Stomach (tissue), 9 donors: ENCODE data around the gene SLC25A51. TPM values are rescaled to one million over a fixed set of nuclear protein-coding genes. Genes with fewer than 3 reads are reported as not detected.

ENCODE experiments used
- DNase-seq, 2 donors: peaks; one replicate each; pipeline versions ENCODE4 v3.0.0 to v3.0.0-alpha.2; 2013 to 2019
- H3K27ac ChIP-seq, 5 donors: fragments of 200-600 bp in 4 of 5; sonication (generic) in 4 of 5; one replicate each; pipeline ENCODE4 v1.5.1; 2013 to 2019; ENCODE audit warnings: mild to moderate bottlenecking in 1 of 5, moderate library complexity in 1 of 5
- H3K27me3 ChIP-seq, 3 donors: fragments of 200-600 bp; sonication (generic); one replicate each; pipeline ENCODE4 v1.5.1; 2017 to 2019; ENCODE audit warnings: mixed run types in 1 of 3
- H3K36me3 ChIP-seq, 4 donors: fragments of 200-600 bp; sonication (generic); 1 replicate in 3 of 4; 2 replicates in 1 of 4; pipeline ENCODE4 v1.5.1; 2016 to 2019
- H3K4me1 ChIP-seq, 4 donors: fragments of 200-600 bp; sonication (generic); one replicate each; pipeline ENCODE4 v1.5.1; 2016 to 2019
- H3K4me3 ChIP-seq, 4 donors: fragments of 200-600 bp; sonication (generic) in 3 of 4; one replicate each; pipeline ENCODE4 v1.5.1; 2016 to 2019; ENCODE audit warnings: mild to moderate bottlenecking in 1 of 4
- H3K9me3 ChIP-seq, 4 donors: fragments of 200-600 bp; sonication (generic); one replicate each; pipeline ENCODE4 v1.5.1; 2016 to 2019
- CTCF ChIP-seq, 7 experiments: fragments of 450-650 bp in 4 of 7; fragments of 200-600 bp in 3 of 7; sonication (generic) in 3 of 7; IDR thresholded peaks; one replicate each; pipeline ENCODE4 v1.5.1; 2016 to 2019; ENCODE audit warnings: antibody characterized with exemption in 7 of 7, control low read depth in 2 of 7, mild to moderate bottlenecking in 1 of 7
- EP300 ChIP-seq: sonication (generic); formaldehyde crosslinking; IDR thresholded peaks from one replicate; pipeline ENCODE4 v1.6.1; 2017; ENCODE audit warnings: antibody characterized with exemption
- POLR2A ChIP-seq, 4 donors: fragments of 450-650 bp; IDR thresholded peaks; one replicate each; pipeline ENCODE4 v1.6.1; 2016; ENCODE audit warnings: antibody characterized with exemption in 4 of 4, control low read depth in 2 of 4, mild to moderate bottlenecking in 1 of 4, moderate library complexity in 1 of 4
- POLR2AphosphoS5 ChIP-seq, 3 donors: sonication (generic); formaldehyde crosslinking; IDR thresholded peaks; one replicate each; pipeline ENCODE4 v1.6.1; 2016; ENCODE audit warnings: antibody characterized with exemption in 3 of 3
- WGBS, 5 donors: extraction: QIAGEN DNeasy Blood & Tissue Kit in 3 of 5; methylation state at CpG; one replicate each; pipeline versions ENCODE4 v1.1.5 to v1.1.7; 2013 to 2018; 5-methylcytosine and 5-hydroxymethylcytosine counted together
- intact Hi-C: fragments of 100-400 bp; cut with DNase I; formaldehyde crosslinking; loops from one replicate; pipeline ENCODE4 v1.15.1; 2023; ENCODE audit warnings: low total_unique reads
- polyA plus RNA-seq, 3 donors: library from polyadenylated mRNA; stranded (reverse); fragments of 200-250 nt; gene quantifications; one replicate each; pipeline ENCODE4 v1.2.3, GENCODE V29; 2013
- total RNA-seq, 5 donors: library from RNA; depleted of rRNA; stranded (reverse); fragments of >200 nt; gene quantifications; one replicate each; pipeline versions ENCODE4 v1.1.0 to v1.2.3, GENCODE V29; 2014 to 2016
- donor health status: healthy with polysubstance abuse.
- donor health status: Bipolar disorder and iron deficiency.
- donor health status: healthy.

The SLC25A51 gene
- total and polyA plus RNA-seq, 8 donors = 3.5 to 41.5 (median 9.8) TPM

- peaks cover 13 to 73% (median 67%) of the 10 kb centered on the region in 4 donors for H3K36me3 ChIP-seq
- no peak overlapping the region for H3K27ac ChIP-seq
- WGBS, 5 donors = 76 to 88% (median 80%) methylated on average over 12 of the region's 12 CpGs
- intact Hi-C loops = no loop called here
- H3K4me3 ChIP-seq = no peak overlapping the region
- no peak for TF ChIP-seq CTCF (IDR thresholded peaks at IDR 0.05)
- TF ChIP-seq POLR2A (IDR thresholded peaks at IDR 0.05) = no peak
- TF ChIP-seq EP300 = no peak
- no peak for TF ChIP-seq POLR2AphosphoS5 (IDR thresholded peaks at IDR 0.05)
- no peaks in the 10 kb centered on the region for H3K9me3 ChIP-seq
- DNase-seq = no peak
- peaks cover 0 to 23% (median 12%) of the 10 kb centered on the region in 4 donors for H3K4me1 ChIP-seq
- H3K27me3 ChIP-seq = no peaks in the 10 kb centered on the region
Observed at GRCh38 chr9:37951671-37952449, 47.9 kb upstream of the SLC25A51 start.

GRCh38 chr9:37950561-37950960, 46.6 kb upstream of the SLC25A51 start:
- peaks cover 13 to 81% (median 75%) of the 10 kb centered on the region in 4 donors for H3K36me3 ChIP-seq
- no peaks in the 10 kb centered on the region for H3K27me3 ChIP-seq
- no peak for DNase-seq
- peaks cover 0 to 25% (median 12%) of the 10 kb centered on the region in 4 donors for H3K4me1 ChIP-seq
- H3K27ac ChIP-seq = no peak overlapping the region
- H3K4me3 ChIP-seq = no peak overlapping the region
- intact Hi-C loops = no loop called here
- H3K9me3 ChIP-seq = no peaks in the 10 kb centered on the region
- WGBS, 5 donors = 95 to 99% (median 95%) methylated on average over 12 of the region's 12 CpGs
- TF ChIP-seq POLR2AphosphoS5 (IDR thresholded peaks at IDR 0.05) (no peak), CTCF (IDR thresholded peaks at IDR 0.05) (no peak), POLR2A (IDR thresholded peaks at IDR 0.05) (no peak)

GRCh38 chr9:37949576-37949975, 45.6 kb upstream of the SLC25A51 start:
- intact Hi-C loops = no loop called here
- Histone ChIP-seq H3K4me1 (peaks cover 0 to 33% (median 14%) of the 10 kb centered on the region in 4 donors), H3K4me3 (no peak overlapping the region), H3K27ac (no peak overlapping the region), H3K27me3 (no peaks in the 10 kb centered on the region), H3K36me3 (peaks cover 13 to 81% (median 73%) of the 10 kb centered on the region in 4 donors), H3K9me3 (no peaks in the 10 kb centered on the region)
- no peak for DNase-seq
- 86 to 92% (median 90%) methylated on average over 8 of the region's 8 CpGs for WGBS, 5 donors
- no peak for TF ChIP-seq POLR2A (IDR thresholded peaks at IDR 0.05)
- TF ChIP-seq POLR2AphosphoS5 (IDR thresholded peaks at IDR 0.05) = no peak
- no peak for TF ChIP-seq EP300
- no peak for TF ChIP-seq CTCF (IDR thresholded peaks at IDR 0.05)

- intact Hi-C loops = no loop called here
- no peak overlapping the region for H3K4me3 ChIP-seq
- H3K27me3 ChIP-seq = no peaks in the 10 kb centered on the region
- WGBS, 5 donors = 86 to 94% (median 88%) methylated on average over 17 to 20 of the region's 20 CpGs
- H3K4me1 ChIP-seq = peaks cover 9 to 35% (median 18%) of the 10 kb centered on the region in 4 donors
- H3K9me3 ChIP-seq = no peaks in the 10 kb centered on the region
- DNase-seq = no peak
- no peak for TF ChIP-seq POLR2AphosphoS5 (IDR thresholded peaks at IDR 0.05)
- no peak for TF ChIP-seq POLR2A (IDR thresholded peaks at IDR 0.05)
- TF ChIP-seq CTCF (IDR thresholded peaks at IDR 0.05) = no peak
- TF ChIP-seq EP300 = no peak
- H3K27ac ChIP-seq = no peak overlapping the region
- H3K36me3 ChIP-seq = peaks cover 13 to 72% (median 69%) of the 10 kb centered on the region in 4 donors
Observed at GRCh38 chr9:37948417-37948980, 44.6 kb upstream of the SLC25A51 start.
